NT2/D1 (cell line): ENCODE results near the gene HBG2.

Source experiments
- SUZ12 ChIP-seq: IDR thresholded peaks from 2 replicates; pipeline ENCODE4 v1.6.1; 2011; ENCODE audit not compliant: insufficient read length, insufficient read depth; ENCODE audit errors: extremely low read depth
- YY1 ChIP-seq: IDR thresholded peaks from 2 replicates; pipeline ENCODE4 v1.6.1; 2011; ENCODE audit not compliant: insufficient read length, insufficient read depth

DNA sequence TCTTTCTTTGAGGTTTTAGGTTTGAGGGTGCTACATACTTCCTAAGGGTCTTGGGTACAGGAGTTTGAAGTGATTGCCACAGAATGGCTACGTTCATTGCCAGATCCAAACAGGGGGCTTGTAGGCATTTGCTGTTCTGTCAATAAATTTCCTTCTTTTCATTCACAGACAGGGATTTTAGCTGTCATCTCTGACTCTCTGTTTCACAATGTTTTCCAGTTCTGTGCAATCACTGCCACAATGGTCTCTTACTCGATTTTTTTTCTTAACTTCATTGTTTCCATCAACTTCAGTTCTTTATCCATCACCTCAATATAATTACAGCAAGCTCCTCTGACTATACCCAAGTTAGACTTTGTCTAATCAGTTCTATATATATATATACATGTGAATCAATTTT lies 14.1 kb downstream of the HBG2 start:
- TF ChIP-seq YY1 (no peak), SUZ12 (no peak)
